H1 (cell line): ENCODE data around the gene LSG1.

ENCODE experiments used
- ATF3 ChIP-seq: IDR thresholded peaks from 2 replicates; pipeline ENCODE4 v1.6.1; 2011; ENCODE audit warnings: low read depth, mild to moderate bottlenecking, low read length; ENCODE audit not compliant: insufficient read depth
- BRCA1 ChIP-seq: IDR thresholded peaks from 2 replicates; pipeline ENCODE4 v1.6.1; 2012; ENCODE audit warnings: low read depth, low read length, improper control_type of control experiment
- CEBPB ChIP-seq: IDR thresholded peaks from 2 replicates; pipeline ENCODE4 v1.6.1; 2012; ENCODE audit warnings: low read depth, low read length
- CHD2 ChIP-seq: IDR thresholded peaks from 2 replicates; pipeline ENCODE4 v1.6.1; 2012; ENCODE audit warnings: low read length, improper control_type of control experiment
- CTCF ChIP-seq, 3 experiments: IDR thresholded peaks; 1 replicate in 2 of 3; 2 replicates in 1 of 3; pipeline versions ENCODE4 v1.5.1 to v1.6.1; 2011; ENCODE audit warnings: low read length in 3 of 3, mild to moderate bottlenecking in 3 of 3, inconsistent platforms in 2 of 3, low read depth in 1 of 3, moderate library complexity in 1 of 3; ENCODE audit not compliant: insufficient read depth in 1 of 3; ENCODE audit errors: control extremely low read depth in 1 of 3
- EGR1 ChIP-seq: IDR thresholded peaks from 2 replicates; pipeline ENCODE4 v1.6.1; 2011; ENCODE audit warnings: low read depth, low read length, borderline replicate concordance
- POLR2A ChIP-seq, 2 experiments: IDR thresholded peaks; 1 replicate in 1 of 2; 2 replicates in 1 of 2; pipeline ENCODE4 v1.6.1; 2011; ENCODE audit warnings: low read depth in 2 of 2, low read length in 2 of 2, mild to moderate bottlenecking in 2 of 2; ENCODE audit errors: control extremely low read depth in 1 of 2
- TAF7 ChIP-seq: optimal IDR thresholded peaks from 2 replicates; pipeline ENCODE3; 2011; ENCODE audit warnings: low read depth, mild to moderate bottlenecking, inconsistent platforms, low read length, moderate library complexity, borderline replicate concordance

- TF ChIP-seq TAF7 (no peak), CHD2 (no peak), CTCF (IDR thresholded peaks at IDR 0.05; ENCODE audit: control extremely low read depth in 1 of 3, insufficient read depth in 1 of 3, low read depth in 1 of 3, low read length in 3 of 3) (no peak), CEBPB (no peak), ATF3 (no peak), BRCA1 (no peak), POLR2A (IDR thresholded peaks at IDR 0.05; ENCODE audit: control extremely low read depth in 1 of 2, low read depth in 2 of 2, low read length in 2 of 2) (no peak), EGR1 (no peak)
Observed at GRCh38 chr3:194654443-194654842, 17.5 kb downstream of the LSG1 start.
